Measurements from ENCODE around the gene MYO18B.

Gene MYO18B

DNA sequence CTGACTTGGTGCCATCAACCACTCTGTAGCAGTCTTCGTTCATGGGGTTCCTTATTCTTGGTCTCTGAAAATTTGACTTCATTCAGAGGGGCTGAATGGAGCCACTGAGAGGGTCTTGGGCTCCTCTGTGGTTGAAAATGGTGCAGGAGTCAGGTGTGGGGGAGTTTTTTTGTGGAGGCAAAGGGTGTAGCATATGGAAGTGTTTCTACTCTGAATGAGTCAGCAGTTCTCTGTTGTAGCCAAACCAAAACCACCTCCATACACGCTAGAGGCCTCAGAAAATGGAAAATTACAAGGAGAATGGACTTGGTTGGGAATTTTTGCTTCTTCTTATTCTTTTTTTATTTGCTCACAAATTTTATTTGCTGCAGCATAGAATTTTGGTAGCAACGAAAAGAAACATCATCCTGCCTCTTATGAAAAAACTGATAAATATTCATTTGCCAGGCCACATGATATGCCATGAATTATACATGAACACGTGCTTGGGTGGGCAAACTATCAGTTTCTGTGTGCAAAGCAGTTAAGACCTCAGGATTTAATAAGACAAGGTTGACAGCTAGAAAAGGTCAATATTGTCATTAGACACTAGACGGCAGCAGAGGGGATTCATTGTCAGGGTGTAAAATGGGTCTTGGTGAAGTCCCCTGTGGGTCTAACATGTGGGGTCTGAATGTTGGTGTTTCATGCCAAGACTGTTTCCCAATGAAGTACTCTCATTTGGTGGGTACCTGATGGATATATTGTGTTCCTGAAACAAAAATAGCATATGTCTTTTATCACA, 111.7 kb downstream of the MYO18B start:
- DNase-seq, result peak; percentile 21

DNA sequence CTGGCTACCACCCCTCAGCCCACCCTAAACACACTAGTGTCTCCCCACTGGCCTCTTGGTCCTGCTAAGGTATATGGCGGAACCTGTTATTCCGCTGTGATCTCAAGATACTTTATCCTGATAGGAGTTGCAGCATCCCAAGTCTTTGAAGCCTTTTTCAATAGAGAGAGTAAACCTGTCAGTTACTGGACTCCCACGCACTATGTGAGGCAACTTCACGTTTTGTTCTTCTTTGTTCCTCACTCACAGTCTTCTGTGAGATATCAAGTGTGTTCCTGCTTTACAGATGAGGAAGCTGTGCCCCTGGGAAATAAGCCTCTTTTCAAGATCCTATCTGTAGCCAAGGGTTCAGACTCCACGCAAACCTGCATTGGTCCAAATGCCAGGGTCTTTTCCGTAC, 127.8 kb downstream of the MYO18B start:
- DNase-seq, result no peak

DNA sequence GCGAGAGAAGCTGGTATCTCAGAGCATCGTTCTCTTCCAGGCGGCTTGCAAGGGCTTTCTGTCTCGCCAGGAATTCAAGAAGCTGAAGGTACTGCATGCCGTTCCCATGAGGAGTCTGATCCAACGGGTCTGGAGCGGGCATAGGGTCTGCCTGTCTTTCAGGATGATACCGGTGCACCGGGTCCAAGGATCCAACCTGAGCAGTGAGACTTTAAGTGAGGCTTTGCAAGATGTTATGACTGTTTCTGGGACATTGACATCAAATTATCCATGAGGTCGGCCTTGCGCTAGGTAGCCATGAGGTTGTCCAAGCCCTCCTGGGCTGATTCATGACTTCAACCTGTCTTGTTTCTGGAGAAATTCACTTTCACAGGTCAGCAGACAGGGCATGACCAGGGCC, 132.3 kb downstream of the MYO18B start:
- no peak for DNase-seq

DNA sequence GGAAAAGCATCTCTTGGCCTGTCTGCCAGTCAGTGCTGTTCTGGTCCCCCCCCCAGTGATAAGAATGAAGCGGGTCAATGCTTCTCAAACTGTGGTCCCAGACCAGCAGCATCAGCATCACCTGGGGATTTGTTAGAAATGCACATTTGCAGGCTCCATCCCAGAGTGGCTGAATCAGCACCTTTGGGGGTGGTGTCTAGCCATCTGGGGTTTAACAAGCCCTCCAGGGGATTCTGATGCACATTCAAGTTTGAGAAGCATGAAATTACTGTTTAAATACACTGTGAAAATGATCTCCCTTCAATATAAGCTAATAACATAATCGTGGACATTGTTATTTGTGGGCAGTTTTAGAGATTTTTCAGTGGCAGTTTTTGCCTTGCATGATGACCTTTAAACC, 133.5 kb downstream of the MYO18B start:
- DNase-seq, result no peak

DNA sequence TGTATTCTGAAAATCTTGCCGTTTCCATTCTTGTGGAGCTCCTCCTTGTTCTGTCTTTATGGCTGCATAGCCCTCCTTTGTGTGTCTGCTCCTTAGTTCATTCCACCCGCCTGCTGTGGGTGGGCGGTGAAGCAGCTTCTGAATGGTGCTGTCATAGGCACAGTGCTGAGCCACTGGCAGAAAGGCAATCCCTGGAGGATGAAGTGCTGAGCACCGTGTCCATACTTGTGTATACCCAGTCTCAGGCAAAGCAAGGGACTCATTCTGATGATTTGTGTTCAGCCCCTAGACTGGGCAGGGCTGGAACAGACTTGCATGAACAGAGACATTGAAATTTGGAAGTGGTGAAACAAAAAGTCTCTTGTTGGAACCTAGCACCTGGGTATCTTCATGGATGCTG, 134.9 kb downstream of the MYO18B start:
- no peak for DNase-seq

DNA sequence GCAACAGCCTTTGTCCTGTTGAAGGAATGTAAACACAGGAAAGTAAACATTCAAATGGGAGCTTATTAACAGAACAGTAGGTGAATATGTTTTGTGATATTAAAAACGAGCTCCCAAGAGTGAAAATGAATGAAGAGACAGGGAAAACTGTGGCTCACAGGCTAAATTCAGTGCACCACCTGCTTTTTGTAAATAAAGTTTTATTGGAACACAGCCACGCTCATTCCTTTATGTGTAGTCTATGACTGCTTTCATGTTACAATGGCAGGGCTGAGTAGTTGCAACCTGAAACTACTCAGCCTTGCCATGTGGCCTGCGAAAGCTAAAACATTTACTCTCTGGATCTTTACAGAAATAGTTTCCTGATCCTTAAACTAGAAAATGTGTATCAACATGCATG, 136.9 kb downstream of the MYO18B start:
- no peak for DNase-seq

DNA sequence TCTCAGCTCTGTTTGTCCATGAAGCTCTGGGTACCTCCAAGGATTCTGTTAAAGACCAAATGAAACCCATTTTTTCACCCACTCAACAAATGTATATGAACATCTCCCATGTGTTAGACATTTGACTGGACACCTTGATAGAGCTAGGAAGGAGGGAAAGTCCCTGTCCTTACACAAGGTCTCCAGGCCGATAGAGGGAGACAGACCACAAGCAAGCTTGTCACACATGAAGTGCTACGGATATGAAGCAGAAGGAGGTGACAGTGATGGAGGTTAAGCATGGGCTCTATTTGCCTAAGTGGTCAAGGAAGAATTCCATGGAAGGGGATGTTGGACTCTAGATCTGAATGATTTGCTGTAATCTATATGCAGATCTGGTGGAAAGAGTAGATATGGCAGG, 138.5 kb downstream of the MYO18B start:
- DNase-seq, result no peak

DNA sequence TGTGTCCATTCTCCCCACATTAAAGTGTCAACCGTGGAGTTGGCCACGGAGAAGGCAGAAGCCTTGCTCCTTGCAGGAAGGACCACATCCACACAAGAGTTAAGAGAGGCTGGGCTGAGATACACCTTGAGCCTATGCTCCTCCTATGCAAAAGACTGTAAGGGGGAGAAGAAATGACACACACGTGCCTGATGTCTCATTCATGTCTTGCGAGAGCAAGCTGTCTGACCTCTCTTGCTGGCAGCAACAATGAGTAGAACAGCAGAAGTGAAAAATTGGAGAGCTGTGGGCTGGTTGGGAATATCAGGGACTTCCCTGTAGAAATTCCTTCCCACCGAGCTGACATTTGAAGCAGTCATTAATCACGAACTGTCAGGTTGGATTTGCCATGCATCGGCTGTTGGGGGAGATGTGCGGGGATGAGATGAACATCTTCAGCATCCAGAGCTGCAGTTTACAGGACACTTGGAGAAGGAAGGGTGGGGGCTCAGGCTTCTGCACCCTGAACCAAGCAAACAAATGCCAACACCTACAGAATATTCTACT, 139.3 kb downstream of the MYO18B start:
- DNase-seq, result no peak

DNA sequence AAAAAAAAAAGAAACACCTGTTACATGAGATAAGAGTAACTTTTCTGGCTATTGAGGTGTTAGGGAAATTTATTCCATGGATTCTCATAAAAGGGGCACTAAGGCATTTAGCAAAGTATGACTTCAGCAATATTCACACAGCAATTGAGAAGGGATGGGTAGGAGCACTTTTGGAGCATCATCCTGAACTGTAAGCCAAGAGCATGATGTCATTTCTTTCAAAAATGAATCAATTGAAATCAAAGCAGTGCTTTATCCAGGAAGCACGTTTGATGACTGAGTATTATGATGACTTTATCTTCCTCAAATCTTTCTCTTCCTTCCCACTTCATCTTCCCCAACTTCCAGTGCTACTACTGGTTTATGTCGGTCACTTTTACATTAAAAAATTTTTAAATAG, 140.4 kb downstream of the MYO18B start:
- DNase-seq, result no peak

DNA sequence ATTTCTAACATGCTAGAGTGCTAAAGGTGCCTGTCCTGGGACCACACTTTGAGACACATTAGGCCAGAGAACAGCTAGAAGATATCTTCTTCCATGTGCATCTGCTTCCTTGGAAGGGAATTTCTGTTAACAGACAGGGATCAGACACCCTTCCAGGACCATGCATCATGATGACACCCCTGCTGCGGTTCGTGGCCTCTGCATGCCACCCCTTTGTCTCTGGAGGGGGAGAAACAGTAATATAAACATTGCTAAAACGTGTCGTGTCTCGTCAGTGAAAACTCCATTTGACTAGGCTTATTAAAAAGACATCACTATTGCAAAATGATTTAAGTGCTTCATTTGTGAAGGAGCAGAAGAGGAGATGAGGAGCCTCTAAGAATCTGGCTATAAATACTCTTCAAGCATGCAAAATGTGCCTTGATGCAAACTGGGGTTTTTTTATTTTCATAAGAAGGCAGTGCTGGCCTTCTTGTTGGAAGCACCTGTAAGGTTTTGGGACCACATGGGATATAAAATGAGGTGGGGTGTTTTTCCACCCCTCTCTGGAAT, 141.6 kb downstream of the MYO18B start:
- no peak for DNase-seq

DNA sequence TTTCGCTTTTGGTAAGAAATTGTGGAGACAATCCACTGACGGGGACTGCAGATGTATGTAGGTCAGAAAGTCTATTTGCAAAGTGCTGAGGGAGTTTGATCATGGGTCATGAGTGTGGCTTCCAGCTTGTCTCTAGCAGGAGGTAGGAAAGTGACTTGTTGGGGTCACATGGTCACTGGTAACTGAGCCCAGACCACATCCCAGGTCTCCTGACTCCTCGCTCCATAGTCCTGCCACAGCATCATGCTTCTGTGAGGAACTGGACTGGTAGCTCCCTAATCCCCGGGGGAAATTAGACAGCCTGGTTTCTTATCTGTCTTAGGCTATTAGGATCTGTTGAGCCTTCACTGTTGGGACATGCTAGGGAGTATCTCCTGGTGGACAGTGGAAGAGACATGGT, 142.1 kb downstream of the MYO18B start:
- no peak for DNase-seq

DNA sequence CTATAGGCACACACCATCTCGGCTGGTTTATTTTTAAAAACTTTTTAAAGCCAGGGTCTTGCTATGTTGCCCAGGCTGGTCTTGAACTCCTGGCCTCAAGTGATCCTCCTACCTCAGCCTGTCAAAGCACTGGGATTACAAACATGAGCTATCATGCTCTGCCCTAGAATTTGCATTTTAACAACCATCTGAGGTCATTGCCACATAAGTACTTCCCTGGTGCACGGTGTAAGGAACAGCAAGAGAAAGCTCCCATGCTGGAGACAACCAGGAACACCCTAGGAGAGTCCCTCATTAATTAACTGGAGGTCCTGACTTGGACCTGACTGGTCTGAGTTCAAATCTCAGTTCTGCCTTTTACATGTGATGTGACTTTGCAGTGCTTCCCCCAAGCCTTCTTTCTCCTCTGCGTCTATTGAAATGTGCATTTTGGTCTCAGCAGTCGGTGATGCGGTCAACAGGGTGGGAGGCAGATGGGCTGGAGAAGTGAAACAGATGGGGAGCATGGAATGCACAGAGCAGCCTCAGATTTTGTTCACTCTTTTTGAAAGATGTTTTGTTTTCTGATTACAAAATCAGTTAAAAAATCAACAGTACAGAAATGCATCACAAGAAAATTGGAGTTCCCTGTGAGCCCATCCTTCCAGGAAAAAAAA, 146.5 kb downstream of the MYO18B start:
- DNase-seq, result no peak

DNA sequence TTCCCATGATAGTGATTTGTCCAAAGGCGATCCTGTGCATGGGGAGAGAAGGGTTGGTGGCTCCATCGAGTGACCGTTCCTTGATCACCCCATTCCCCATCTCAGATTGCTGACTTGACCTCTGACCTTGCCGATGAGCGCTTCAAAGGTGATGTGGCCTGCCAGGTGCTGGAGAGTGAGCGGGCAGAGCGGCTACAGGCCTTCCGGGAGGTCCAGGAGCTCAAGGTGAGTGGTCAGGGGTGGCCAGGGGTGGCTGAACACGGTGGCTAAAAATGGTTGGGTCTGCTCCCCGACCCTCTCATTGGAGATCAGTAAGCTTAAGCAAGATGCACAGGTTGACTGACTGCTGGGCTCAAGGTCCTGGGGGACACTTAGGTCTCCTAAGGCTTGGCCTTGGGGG, 148.7 kb downstream of the MYO18B start:
- DNase-seq, result no peak

DNA sequence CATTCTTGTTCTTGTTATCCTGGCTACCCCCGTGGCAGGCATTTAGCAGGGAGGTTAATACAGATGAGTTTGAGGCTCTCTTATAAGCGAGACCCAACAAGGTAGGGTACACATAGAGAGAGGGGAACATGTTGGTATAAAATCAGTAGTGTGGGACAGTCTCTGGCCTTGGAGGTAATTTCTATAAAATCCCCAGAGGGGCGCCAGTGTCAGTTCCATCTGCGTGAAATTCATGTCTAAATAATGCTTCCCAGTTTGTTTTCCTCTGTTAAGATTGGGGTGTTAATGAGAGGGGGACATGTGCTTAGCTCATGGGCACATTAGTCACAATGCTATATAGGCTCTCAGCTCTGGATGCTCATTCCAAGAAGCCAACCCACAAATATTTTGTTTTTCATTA, 150.7 kb downstream of the MYO18B start:
- DNase-seq, result no peak

DNA sequence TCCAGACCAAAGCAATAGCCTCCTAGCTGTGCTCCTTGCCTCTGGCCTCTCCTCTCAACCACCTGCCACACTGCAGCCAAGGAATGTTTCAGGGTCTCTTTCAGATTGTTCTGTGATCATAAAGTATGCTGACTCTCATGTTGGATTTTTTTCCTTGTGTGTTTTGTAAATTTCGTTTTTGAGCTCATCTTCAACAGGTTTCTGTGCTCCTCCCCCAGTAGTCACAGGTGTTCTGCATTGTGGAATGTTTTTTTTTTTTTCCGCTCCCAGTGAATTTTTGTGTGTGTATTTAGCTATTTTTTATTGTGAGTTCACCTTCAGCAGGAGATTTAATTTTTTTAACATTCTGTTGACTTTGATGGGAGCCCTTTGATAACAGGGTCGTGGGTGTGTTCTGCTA, 153.7 kb downstream of the MYO18B start:
- no peak for DNase-seq

DNA sequence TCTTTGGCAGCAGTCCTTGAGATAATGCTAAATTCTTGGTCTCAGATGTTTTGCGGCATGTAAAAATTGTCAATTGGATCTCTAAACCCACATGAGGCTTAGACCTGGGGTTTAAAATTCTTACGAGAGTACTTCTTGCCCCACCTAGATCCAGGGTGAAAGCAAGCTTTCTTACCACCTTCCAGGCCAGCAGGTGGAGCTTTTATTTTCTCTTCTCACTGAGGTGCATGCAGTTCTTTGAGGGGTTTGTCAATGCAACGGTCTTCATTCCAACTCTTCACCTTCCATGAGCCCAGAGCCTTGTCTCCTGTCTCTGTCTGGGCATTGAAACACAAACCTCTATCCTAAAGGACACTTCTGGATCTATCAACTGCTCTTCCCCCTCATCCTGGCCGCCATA, 154.1 kb downstream of the MYO18B start:
- DNase-seq, result no peak

DNA sequence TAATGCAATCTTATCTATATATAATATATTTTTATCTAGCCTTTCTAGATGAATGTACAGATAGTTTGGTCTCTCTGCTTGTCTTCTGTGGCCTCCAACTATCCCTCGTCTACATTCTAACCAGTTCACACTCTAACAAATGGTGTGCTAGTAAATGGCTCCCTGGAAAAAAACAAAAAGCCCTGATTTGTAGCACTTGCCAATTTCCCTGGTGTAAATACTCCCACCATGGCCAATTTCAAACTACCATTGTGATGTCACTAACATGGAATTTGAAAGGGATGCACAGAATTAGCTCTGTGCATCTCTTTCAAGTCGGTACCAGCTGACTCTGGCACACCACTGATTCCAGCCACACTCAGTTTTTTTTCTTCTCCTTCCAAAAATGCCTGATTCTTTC, 154.6 kb downstream of the MYO18B start:
- no peak for DNase-seq

DNA sequence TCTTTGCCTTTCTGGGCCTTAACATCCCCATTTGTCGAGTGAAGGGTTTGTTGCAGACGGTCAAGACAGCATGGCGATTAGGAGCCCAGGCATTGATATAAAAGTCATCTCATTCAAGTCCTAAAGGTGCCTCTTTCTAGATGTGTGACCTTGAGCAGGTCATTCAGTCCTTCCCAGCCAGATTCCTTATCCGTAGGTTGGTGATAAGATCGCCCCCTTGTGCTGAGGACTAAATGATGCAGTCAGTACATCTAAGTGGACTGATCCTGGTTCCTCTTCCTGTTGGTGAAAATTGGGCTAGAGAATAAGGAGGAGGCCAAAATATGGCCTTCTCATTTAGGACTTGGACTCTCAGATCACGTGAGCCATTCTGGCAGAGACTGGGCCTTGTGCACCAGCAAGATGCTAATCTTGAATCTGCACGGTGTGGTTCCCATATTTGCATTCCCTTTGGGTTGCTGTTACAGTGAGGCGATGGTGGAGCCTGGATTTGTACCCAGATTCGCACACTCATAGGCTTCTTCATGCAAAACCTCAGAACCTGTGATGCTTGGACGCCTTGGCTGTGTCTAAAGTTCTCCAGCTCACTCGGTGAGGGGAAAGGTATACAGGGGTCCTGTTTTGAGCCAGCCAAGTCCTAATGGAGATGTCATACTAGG, 156.8 kb downstream of the MYO18B start:
- DNase-seq, result no peak

DNA sequence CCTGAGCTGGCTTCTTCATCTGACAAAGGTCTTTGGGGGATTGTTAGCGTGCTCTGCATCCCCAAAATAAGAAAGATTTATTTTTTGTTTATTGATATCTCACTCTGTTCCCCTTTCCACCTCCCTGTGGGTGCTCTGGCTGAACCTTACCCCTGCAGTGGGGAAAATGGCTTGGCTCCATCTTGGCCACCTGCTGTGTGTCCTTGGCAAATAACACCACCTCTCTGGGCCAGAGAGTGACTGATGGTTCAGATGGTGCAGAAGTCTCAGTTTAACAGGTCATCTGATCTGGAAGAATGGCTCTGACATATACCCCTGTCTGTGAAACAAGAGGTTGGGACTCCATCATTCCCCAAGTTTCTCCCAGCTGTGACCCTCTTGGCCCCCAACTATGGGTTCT, 157.6 kb downstream of the MYO18B start:
- DNase-seq, result no peak

DNA sequence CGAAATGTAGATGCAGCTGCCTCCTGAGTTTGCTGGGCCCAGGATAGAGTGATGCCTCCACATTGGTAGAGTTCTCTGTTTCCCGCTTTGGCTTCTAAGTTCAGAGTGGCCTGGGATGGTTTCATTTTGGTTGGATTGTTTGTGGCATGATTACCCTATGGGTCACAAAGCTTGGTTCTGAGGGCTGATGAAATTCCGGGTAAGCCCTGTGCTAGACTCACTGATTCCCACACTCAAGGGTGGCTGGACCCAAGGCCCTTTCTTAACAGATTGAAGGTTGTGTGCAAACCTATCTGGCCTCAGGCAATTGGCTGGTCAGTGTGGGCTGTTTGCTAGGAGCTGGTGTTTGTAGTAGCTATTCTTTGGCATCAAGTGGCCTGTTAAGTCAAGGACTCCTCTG, 158.4 kb downstream of the MYO18B start:
- DNase-seq, result no peak

DNA sequence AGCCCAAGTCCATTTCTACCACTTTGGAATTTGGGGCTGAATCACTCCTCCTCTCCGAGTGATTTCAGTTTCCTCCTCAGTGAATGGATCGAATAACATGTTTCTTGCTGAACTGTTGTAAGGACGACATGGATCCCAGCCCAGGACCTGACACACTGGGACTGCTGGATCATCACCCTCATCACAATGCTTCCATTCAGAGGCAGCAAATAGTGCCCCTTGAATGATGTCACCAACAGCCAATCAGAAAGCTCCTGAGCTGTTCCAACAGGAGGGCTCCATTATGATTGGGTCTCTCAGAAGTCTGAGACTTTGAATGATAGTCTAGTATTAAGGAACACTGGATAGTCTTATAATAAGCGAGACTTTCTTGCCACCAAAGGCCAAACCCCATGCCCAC, 158.9 kb downstream of the MYO18B start:
- DNase-seq, result no peak

DNA sequence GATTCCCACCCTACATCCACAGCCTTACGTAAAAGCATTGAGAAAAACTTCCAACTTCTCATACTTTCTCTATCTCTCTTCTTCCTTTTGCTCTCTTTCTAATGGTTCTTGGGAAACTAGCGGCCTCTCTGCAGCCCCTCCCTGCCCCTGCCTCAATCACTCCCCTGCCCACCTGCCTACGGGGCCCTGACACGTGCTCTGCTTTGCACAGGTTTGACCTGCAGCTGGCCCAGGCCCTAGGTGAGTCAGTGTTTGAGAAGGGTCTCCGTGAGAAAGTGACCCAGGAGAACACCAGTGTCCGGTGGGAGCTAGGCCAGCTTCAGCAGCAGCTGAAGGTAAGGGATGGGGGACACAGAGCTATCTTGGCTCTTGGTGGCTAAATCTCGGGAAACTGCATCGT, 160.4 kb downstream of the MYO18B start:
- no peak for DNase-seq

DNA sequence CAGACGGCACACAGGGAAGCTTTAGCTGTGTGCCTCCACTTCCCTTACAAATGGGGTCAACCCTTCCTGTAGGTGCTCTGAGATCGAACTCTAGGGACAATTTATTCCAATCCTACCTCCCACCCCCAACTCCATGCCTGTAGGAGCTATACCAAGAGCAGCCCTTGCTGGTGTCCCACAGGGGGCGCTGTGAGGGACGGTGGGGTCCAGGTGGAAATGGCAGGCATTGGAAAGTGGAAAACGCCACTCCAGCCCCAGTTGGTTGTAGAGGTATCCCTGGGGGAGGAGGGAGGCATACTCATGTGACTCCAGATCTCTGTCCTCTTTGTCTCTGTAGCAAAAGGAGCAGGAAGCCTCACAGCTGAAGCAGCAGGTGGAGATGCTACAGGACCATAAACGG, 161.3 kb downstream of the MYO18B start:
- no peak for DNase-seq

DNA sequence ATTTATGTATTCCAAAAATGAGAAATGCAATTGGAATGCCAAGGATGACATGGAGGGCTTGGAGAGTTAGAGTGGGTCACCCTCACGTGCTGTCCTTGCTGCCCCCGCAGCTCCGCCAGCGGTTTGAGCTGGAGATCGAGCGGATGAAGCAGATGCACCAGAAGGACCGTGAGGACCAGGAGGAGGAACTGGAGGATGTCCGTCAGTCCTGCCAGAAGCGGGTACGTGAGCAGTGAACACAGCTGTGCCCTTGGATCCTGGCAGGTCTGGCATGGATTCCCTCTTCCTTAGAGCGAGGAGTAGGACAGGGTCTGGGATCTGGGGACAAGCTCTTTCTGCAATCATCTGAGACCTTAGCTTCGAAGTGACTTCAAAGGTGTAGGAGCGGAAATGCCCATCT, 166.2 kb downstream of the MYO18B start:
- DNase-seq, result no peak
